Omental fat pad (tissue), 4 donors: ENCODE measurements around the gene PPP1R18. TPM values are rescaled to one million over a fixed set of nuclear protein-coding genes. Genes with fewer than 3 reads are reported as not detected.
"Not testable (repeated sequence)": the region's sequence is repeated elsewhere in the genome, so short reads cannot be mapped to it uniquely, and the experiment has no call there.

Experiments used
- ATAC-seq: fragments of 150-250 bp; one replicate; pipeline ENCODE4 v1.9.1; 2016; ENCODE audit warnings: mild to moderate bottlenecking, moderate library complexity; ENCODE audit not compliant: low FRiP score
- DNase-seq: peaks from one replicate; pipeline ENCODE4 v3.0.0-alpha.2; 2019; ENCODE audit warnings: low spot score
- total RNA-seq, 4 donors: library from RNA; depleted of rRNA; stranded (reverse); fragments of >200 nt; gene quantifications; one replicate each; pipeline ENCODE4 v1.1.0, GENCODE V29; 2016
- TF ChIP-seq, protein P1 (sequence below), 3 donors: fragments of 450-650 bp; IDR thresholded peaks; one replicate each; pipeline ENCODE4 v1.5.1; 2016 to 2017; ENCODE audit warnings: antibody characterized with exemption in 3 of 3, mild to moderate bottlenecking in 3 of 3, moderate library complexity in 2 of 3

PPP1R18 gene
- total RNA-seq, 4 donors from 2014 or later = 25.5 to 55.7 (median 43.4) TPM

DNA sequence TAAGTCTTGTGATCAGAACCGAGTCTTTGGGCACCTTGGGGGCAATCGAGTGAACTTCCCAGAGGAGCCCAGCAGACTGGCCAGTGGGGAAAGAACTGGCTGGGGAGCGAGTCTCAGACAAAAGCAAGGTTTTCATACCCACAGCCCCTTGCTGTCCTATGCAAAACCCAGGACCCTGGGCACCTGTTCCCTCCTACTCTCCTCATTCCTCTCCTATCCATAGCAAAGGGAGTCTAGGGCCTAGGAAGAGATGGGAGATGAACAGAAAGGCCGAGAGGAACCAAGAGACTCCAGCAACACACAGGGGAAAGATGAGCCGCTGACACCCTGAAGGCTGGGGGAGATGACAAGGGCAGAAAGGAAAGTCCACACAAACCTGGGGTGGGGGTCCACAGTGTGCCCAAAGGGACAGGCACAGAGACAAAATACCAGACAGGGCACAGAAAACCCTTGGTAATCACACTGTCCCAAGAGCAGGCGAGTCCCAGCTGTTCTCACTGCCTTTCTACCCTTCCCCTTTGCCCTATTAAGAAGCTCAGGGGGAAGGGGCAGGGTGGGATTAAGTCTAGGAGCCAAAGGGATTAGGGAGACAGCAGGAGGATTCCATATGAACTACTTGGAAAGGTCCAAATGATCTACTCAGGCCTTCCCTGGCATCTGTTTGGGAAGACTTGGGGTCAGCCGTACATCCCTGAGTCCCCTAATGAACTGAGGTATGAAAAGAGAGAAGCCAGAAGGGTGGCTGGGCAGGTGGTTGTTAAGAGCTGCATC, 6.5 kb downstream of the PPP1R18 start:
- no peak for ATAC-seq
- TF ChIP-seq, protein P1, sequence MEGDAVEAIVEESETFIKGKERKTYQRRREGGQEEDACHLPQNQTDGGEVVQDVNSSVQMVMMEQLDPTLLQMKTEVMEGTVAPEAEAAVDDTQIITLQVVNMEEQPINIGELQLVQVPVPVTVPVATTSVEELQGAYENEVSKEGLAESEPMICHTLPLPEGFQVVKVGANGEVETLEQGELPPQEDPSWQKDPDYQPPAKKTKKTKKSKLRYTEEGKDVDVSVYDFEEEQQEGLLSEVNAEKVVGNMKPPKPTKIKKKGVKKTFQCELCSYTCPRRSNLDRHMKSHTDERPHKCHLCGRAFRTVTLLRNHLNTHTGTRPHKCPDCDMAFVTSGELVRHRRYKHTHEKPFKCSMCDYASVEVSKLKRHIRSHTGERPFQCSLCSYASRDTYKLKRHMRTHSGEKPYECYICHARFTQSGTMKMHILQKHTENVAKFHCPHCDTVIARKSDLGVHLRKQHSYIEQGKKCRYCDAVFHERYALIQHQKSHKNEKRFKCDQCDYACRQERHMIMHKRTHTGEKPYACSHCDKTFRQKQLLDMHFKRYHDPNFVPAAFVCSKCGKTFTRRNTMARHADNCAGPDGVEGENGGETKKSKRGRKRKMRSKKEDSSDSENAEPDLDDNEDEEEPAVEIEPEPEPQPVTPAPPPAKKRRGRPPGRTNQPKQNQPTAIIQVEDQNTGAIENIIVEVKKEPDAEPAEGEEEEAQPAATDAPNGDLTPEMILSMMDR (IDR thresholded peaks at IDR 0.05) = no peak

DNA sequence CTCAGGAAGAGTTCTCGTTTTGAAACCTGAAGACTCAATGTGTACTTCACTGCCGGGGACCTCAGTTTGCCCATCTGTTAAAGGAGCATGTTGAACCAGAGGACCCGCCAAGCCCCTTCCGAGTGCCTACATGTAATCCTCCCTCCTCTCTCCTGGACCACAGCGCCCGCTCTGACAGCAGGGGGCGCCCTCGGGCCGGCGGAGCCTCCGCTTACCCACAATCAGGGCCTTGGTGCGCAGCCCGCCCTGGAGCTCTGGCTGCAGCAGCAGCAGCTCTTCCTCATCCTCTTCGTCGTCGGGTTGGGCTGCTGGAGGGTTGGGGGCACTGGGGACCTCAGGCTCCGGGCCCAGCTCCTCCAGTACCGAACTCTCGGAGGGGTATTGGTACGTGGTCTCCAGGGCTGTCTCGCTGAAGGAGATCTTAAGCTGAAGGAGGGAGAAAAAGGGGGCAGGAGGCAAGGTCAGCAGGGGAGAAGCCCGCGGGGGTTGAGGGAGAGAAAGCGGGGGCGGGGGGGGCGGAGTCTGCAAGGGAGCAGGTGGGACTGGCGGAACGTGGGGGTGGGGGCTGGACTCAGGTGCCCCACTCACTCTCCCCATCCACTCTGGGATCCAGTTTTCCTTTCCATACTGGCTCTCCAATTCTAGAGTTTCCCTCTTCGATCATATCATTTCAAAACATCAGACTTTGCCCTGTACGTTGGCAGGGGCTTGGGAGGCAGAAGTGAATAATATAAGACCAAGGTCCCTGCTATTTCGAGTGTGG, 7.3 kb downstream of the PPP1R18 start:
- ATAC-seq (peak; percentile 43), DNase-seq (peak; percentile 62)
- TF ChIP-seq, protein P1 (IDR thresholded peaks at IDR 0.05) = peak in 1 of 3 donors; percentile 83

More for the DNA sequence above, 6.5 kb downstream of the PPP1R18 start:
- no peak for DNase-seq

DNA sequence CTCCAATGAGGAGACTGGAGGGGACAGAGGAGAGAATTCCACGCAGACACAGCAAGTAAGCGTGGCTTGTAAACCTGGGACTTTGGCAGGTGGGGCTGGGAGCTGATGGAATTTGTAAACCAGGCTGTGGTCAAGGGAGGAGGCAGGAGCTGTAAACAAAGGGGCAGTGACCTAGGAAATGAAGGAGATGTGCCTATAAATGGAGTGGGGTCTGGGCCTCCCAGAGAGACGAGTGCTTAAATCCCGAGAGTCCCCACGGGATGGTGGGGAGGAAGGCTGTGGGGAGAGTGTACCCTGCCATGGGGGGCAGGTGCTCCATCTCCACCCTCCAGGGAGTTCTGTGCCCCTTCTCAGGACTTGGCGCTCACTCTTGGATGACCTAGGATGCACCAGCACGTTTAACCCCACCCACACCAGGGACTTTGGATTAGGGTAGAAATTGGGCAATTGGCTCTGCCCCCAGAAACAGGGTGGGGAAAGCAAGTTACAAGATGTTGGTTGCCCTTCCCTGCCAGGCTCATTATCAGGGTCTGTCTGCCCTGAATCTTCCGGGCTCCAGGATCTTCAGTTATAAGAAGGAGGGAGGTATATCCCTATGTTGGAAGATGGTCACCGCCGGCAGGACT, 9.7 kb downstream of the PPP1R18 start:
- TF ChIP-seq, protein P1 (IDR thresholded peaks at IDR 0.05) = no peak
- DNase-seq = no peak

DNA sequence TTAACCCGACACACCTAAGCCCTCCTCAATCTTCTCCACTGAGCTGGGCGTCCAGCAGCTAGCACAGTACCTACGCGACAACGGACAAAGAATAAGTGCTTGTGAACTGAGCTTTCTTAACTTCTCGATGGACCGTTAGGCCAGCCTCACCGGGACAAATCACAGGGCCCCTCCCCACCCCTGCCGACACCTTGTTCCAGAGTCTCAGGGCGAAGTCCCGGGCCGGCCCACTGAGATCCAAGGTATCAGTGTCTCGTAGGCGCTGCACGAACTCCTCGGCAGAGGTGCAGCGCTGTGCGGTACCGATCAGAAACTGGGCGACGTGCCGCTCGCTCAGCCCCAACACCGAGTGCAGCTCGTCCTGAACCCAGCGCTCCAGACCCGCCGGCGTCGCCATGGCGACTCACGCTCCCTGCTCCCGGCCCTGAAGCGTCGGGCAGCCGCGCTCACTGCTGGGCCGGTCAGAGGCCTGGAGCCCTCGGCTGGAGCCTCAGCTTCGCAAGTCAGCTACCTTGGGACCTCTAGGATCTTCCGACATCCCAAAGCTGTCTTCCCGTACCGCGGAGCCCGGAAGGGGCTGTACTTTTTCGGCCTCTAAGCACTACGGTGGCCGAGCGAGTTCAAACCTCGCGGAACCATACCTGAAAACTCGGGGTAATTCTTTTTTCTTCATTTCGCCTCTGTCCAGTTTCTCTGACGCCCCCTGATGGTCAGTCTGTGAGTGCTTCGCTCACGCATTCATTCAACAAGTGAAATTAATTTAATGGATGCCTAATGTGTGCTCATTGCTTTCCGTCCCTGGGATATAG, 13.8 kb downstream of the PPP1R18 start, which contains the start of gene DHX16:
DHX16 (minus strand) TSS at position 562 of the 809 bp plus-strand sequence; CDS start at position 397, 165 bp downstream.
- DNase-seq = peak; percentile 96
- peak; percentile 84 for ATAC-seq
- TF ChIP-seq, protein P1 (IDR thresholded peaks at IDR 0.05) = peak in 2 of 3 donors; percentile 19 to 52

More for the DNA sequence above, 9.7 kb downstream of the PPP1R18 start:
- ATAC-seq = no peak

DNA sequence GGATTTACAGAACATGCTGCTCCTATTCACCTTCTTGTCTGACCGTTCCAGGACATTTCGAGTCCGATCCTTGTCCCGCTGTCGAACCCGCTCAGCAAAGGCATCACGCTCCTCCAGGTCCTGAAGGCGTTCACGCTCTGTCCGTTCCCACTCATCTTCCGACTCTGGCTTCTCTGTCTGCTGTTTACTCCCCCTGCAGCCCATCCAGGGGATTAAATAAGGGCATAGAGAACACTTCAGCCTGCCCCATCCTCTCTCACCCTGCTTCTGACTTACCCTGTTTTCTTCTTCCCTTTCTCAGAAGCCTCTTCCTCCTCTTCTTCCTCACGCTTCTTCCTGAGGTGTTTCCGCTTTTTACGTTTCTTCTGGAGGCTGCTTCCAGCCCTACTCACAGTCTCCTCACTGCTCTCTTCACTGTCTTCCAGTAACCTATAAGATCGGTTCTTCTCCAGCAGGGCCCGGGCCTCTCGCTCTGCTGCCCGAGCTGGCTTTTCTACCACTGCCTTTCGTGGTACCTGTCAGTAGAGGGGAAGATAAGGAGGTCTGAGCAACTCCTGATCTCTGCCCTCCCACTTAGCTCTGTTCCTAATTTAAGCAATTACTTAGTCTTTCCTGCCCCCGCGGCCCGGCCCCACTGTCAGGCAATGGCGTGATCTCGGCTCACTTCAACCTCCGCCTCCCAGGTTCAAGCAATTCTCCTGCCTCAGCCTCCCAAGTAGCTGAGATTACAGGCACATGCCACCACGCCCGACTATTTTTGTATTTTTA, 15.5 kb downstream of the PPP1R18 start:
- TF ChIP-seq, protein P1 (IDR thresholded peaks at IDR 0.05) = no peak
- no peak for ATAC-seq

DNA sequence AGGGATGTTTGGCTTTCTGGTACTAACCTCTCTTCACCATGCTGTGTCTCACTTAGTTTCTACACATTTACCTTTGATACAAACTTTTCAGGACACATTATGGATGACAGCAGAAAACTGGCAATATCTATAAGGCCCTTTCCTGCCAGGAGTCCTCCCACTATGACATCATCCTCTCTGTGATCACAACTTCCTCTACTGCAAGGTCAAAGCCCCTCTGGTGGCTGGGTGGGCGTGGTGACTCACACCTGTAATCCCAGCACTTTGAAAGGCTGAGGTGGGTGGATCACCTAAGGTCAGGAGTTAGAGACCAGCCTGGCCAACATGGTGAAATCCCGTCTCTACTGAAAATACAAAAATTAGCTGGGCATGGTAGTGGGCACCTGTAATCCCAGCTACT, 20.1 kb downstream of the PPP1R18 start:
- not testable (repeated sequence) for DNase-seq, ATAC-seq

More for the DNA sequence above, 15.5 kb downstream of the PPP1R18 start:
- DNase-seq = no peak
